Measurements from ENCODE around the gene SMCO1.
"Not testable (repeated sequence)": the region's sequence is repeated elsewhere in the genome, so short reads cannot be mapped to it uniquely, and the experiment has no call there.

SMCO1 gene

GRCh38 chr3:196462680-196463477, 52.3 kb downstream of the SMCO1 start:
- H3K27ac ChIP-seq (ENCODE audit: insufficient read depth, low read depth, low read length, poor library complexity, severe bottlenecking); H3K36me3 ChIP-seq (ENCODE audit: control insufficient read depth, insufficient read depth, low read length); H3K9me3 ChIP-seq (ENCODE audit: control insufficient read depth, low read length); H3K4me1 ChIP-seq (ENCODE audit: control insufficient read depth, insufficient read depth, low read length); H3K27me3 ChIP-seq (ENCODE audit: control insufficient read depth, insufficient read depth, low read length, poor library complexity, severe bottlenecking); H3K4me3 ChIP-seq (ENCODE audit: insufficient read depth, low read depth, low read length): not testable (repeated sequence)
- WGBS, 2 experiments, result 94 to 97% methylated on average over 1 of the region's 1 CpG

GRCh38 chr3:196458063-196458462, 57.1 kb downstream of the SMCO1 start:
- no peaks in the 10 kb centered on the region for H3K36me3 ChIP-seq (ENCODE audit: control insufficient read depth, insufficient read depth, low read length)
- no peak overlapping the region for H3K27ac ChIP-seq (ENCODE audit: insufficient read depth, low read depth, low read length, poor library complexity, severe bottlenecking)
- no peaks in the 10 kb centered on the region for H3K9me3 ChIP-seq (ENCODE audit: control insufficient read depth, low read length)
- 96 to 97% methylated on average over 2 to 3 of the region's 4 CpGs for WGBS, 2 experiments
- H3K4me3 ChIP-seq (ENCODE audit: insufficient read depth, low read depth, low read length), result no peak overlapping the region
- no peaks in the 10 kb centered on the region for H3K4me1 ChIP-seq (ENCODE audit: control insufficient read depth, insufficient read depth, low read length)
- H3K27me3 ChIP-seq (ENCODE audit: control insufficient read depth, insufficient read depth, low read length, poor library complexity, severe bottlenecking), result no peaks in the 10 kb centered on the region

GRCh38 chr3:196457470-196457869, 57.7 kb downstream of the SMCO1 start:
- H3K36me3 ChIP-seq (ENCODE audit: control insufficient read depth, insufficient read depth, low read length); H3K4me1 ChIP-seq (ENCODE audit: control insufficient read depth, insufficient read depth, low read length); H3K27me3 ChIP-seq (ENCODE audit: control insufficient read depth, insufficient read depth, low read length, poor library complexity, severe bottlenecking); H3K4me3 ChIP-seq (ENCODE audit: insufficient read depth, low read depth, low read length); H3K9me3 ChIP-seq (ENCODE audit: control insufficient read depth, low read length); H3K27ac ChIP-seq (ENCODE audit: insufficient read depth, low read depth, low read length, poor library complexity, severe bottlenecking): not testable (repeated sequence)
- WGBS, 2 experiments, result 83 to 88% methylated on average over 7 of the region's 7 CpGs

Measured in ectodermal cell (in vitro differentiated cells).